Inflammatory macrophage (primary cell): Measurements from ENCODE around the gene S100A4.

Experiments
- DNase-seq, 2 donors: peaks; one replicate each; pipeline ENCODE4 v3.0.0-alpha.2; 2020 to 2022

Gene S100A4

GRCh38 chr1:153547560-153548551 is 2.2 kb upstream of the S100A4 start:
- peak; percentile 42 to 47 for DNase-seq

GRCh38 chr1:153546796-153547559 is 1.4 kb upstream of the S100A4 start:
- DNase-seq = no peak

GRCh38 chr1:153546371-153546770 is 765 bp upstream of the S100A4 start:
- no peak for DNase-seq

- DNase-seq = no peak
These were observed 1.0 kb downstream of the S100A4 start for GRCh38 chr1:153544453-153545066.

GRCh38 chr1:153543736-153544135 is 1.9 kb downstream of the S100A4 start:
- DNase-seq = no peak

- DNase-seq = peak; percentile 28 to 64
These were observed 2.5 kb downstream of the S100A4 start for GRCh38 chr1:153542956-153543711.

GRCh38 chr1:153541641-153542590 is 3.7 kb downstream of the S100A4 start:
- no peak for DNase-seq

- peak; percentile 69 to 74 for DNase-seq
These were observed 4.9 kb downstream of the S100A4 start, which contains the start of gene S100A5 for GRCh38 chr1:153540394-153541361. Gene S100A5 (minus strand): TSS chr1:153540934. CDS start chr1:153540191, 743 bp downstream.

GRCh38 chr1:153539395-153540093 is 6.1 kb downstream of the S100A4 start:
- no peak for DNase-seq

- no peak for DNase-seq
These were observed 7.2 kb downstream of the S100A4 start for GRCh38 chr1:153538315-153538821.

GRCh38 chr1:153537376-153537730 is 8.3 kb downstream of the S100A4 start:
- no peak for DNase-seq

- DNase-seq = peak; percentile 41 to 63
These were observed 8.8 kb downstream of the S100A4 start for GRCh38 chr1:153536671-153537375.

GRCh38 chr1:153536012-153536670 is 9.5 kb downstream of the S100A4 start:
- peak; percentile 90 for DNase-seq

- DNase-seq = peak; percentile 84 to 90
These were observed 10.2 kb downstream of the S100A4 start, which contains the start of gene S100A6 for GRCh38 chr1:153535242-153536011. Gene S100A6 (minus strand): TSS chr1:153535991. CDS start chr1:153535339, 652 bp downstream.

GRCh38 chr1:153534925-153535241 is 10.7 kb downstream of the S100A4 start:
- no peak for DNase-seq

- no peak for DNase-seq
These were observed 11.2 kb downstream of the S100A4 start for GRCh38 chr1:153534226-153534924.
